HUDEP-2 (cell line): ENCODE data around the gene VAC14.

Source experiments
- DNase-seq, 76 experiments: peaks; one replicate each; lab custom pipeline; 2025; ENCODE audit not compliant: unreplicated experiment in 76 of 76; lab: John Stamatoyannopoulos, UW

The VAC14 gene

GRCh38 chr16:70685061-70685937, 115.7 kb downstream of the VAC14 start:
- peak in 2 of 76 experiments; percentile 31 to 43 for DNase-seq

GRCh38 chr16:70684146-70685060, 116.6 kb downstream of the VAC14 start:
- no peak for DNase-seq

- no peak for DNase-seq
Observed at GRCh38 chr16:70683146-70683944, 117.6 kb downstream of the VAC14 start.

GRCh38 chr16:70682239-70683145, 118.5 kb downstream of the VAC14 start:
- no peak for DNase-seq

GRCh38 chr16:70681382-70682238, 119.3 kb downstream of the VAC14 start:
- DNase-seq = no peak

- no peak for DNase-seq
Observed at GRCh38 chr16:70680495-70681381, 120.2 kb downstream of the VAC14 start.

- no peak for DNase-seq
Observed at GRCh38 chr16:70679671-70680494, 121.1 kb downstream of the VAC14 start.

GRCh38 chr16:70678898-70679670, 121.9 kb downstream of the VAC14 start:
- no peak for DNase-seq

GRCh38 chr16:70678121-70678897, 122.6 kb downstream of the VAC14 start:
- no peak for DNase-seq

- DNase-seq = no peak
Observed at GRCh38 chr16:70677499-70678120, 123.3 kb downstream of the VAC14 start.

- DNase-seq = no peak
Observed at GRCh38 chr16:70676675-70677498, 124.1 kb downstream of the VAC14 start.

- DNase-seq = no peak
Observed at GRCh38 chr16:70675851-70676513, 125.0 kb downstream of the VAC14 start.

- DNase-seq = no peak
Observed at GRCh38 chr16:70674221-70675014, 126.5 kb downstream of the VAC14 start.
